ENCODE data around the gene SOX6.

- TF ChIP-seq POLR2AphosphoS5 (IDR thresholded peaks at IDR 0.05) (peak in 2 of 3 donors; percentile 19 to 41), CTCF (IDR thresholded peaks at IDR 0.05) (no peak), EP300 (IDR thresholded peaks at IDR 0.05; ENCODE audit: low read depth) (no peak), POLR2A (IDR thresholded peaks at IDR 0.05) (no peak)
Observed at GRCh38 chr11:15969281-15969680, 387.1 kb downstream of the SOX6 start.
